PC-3 (cell line): ENCODE data around the gene PEX5L. TPM values are rescaled to one million over a fixed set of nuclear protein-coding genes. Genes with fewer than 3 reads are reported as not detected.

Experiments
- ATAC-seq: fragments of 200-7000 bp; cut with Tn5 transposase; 2 replicates; pipeline ENCODE4 v1.9.1; 2020; ENCODE audit warnings: mild to moderate bottlenecking, moderate library complexity
- BruUV-seq: library from RNA; stranded (reverse); fragments of 400-500 nt; replicated peaks from 2 replicates; lab custom pipeline; 2021; lab: Mats Ljungman, UMichigan
- CTCF ChIA-PET: fragments of 300-600 bp; sonication (Branson Sonifier 250); formaldehyde crosslinking; loops from one replicate; lab custom pipeline; 2022; ENCODE audit warnings: antibody characterized with exemption; lab: Charles Lee
- POLR2A ChIA-PET: fragments of 300-600 bp; sonication (Branson Sonifier 250); formaldehyde crosslinking; loops from one replicate; lab custom pipeline; 2022; ENCODE audit warnings: antibody characterized with exemption; ENCODE audit not compliant: unreplicated experiment; lab: Charles Lee
- DNase-seq: peaks from one replicate; pipeline ENCODE4 v3.0.0-alpha.2; 2015
- H2AFZ ChIP-seq: fragments of 300-600 bp; sonication (generic); 2 replicates; pipeline ENCODE4 v1.6.0; 2016; ENCODE audit warnings: antibody characterized with exemption, low read length
- H3F3A ChIP-seq: fragments of 300-600 bp; sonication (generic); one replicate; pipeline ENCODE4 v1.6.0; 2017; ENCODE audit warnings: antibody characterized with exemption, low read length, control low read depth, mild to moderate bottlenecking; ENCODE audit not compliant: unreplicated experiment
- H3K27ac ChIP-seq: fragments of 300-600 bp; sonication (generic); 2 replicates; pipeline ENCODE4 v1.5.1; 2016; ENCODE audit warnings: mild to moderate bottlenecking, low read length
- H3K27me3 ChIP-seq: fragments of 300-600 bp; sonication (generic); 2 replicates; pipeline ENCODE4 v1.6.1; 2016; ENCODE audit warnings: low read length, mixed read lengths
- H3K36me3 ChIP-seq: fragments of 300-600 bp; sonication (generic); 2 replicates; pipeline ENCODE4 v1.6.1; 2016; ENCODE audit warnings: low read depth, mixed run types, low read length, mixed read lengths
- H3K4me1 ChIP-seq: fragments of 300-600 bp; sonication (generic); 2 replicates; pipeline ENCODE4 v1.5.1; 2016; ENCODE audit warnings: low read length; ENCODE audit not compliant: insufficient read depth
- H3K4me2 ChIP-seq: fragments of 300-600 bp; sonication (generic); 2 replicates; pipeline ENCODE4 v1.6.0; 2016; ENCODE audit warnings: low read length
- H3K4me3 ChIP-seq: fragments of 300-600 bp; sonication (generic); 2 replicates; pipeline ENCODE4 v1.5.1; 2016; ENCODE audit warnings: mild to moderate bottlenecking, low read length, mixed read lengths
- H3K79me2 ChIP-seq: fragments of 300-600 bp; sonication (generic); 2 replicates; pipeline ENCODE4 v1.6.1; 2017; ENCODE audit warnings: low read length, mixed read lengths
- H3K9ac ChIP-seq: fragments of 300-600 bp; sonication (generic); 2 replicates; pipeline ENCODE4 v1.6.0; 2016; ENCODE audit warnings: mild to moderate bottlenecking, low read length
- H3K9me2 ChIP-seq: fragments of 300-600 bp; sonication (generic); replicated peaks from 2 replicates; pipeline ENCODE4 v1.6.1; 2016; ENCODE audit warnings: mixed run types, low read length, mixed read lengths
- H3K9me3 ChIP-seq: fragments of 300-600 bp; sonication (generic); 2 replicates; pipeline ENCODE4 v1.6.1; 2016; ENCODE audit warnings: low read length, mixed read lengths
- H4K20me1 ChIP-seq: fragments of 300-600 bp; sonication (generic); 2 replicates; pipeline ENCODE4 v1.6.1; 2016; ENCODE audit warnings: low read length, mixed read lengths
- CTCF ChIP-seq: fragments of 300-600 bp; sonication (generic); conservative IDR thresholded peaks from 2 replicates; pipeline ENCODE4 v1.5.1; 2017; ENCODE audit warnings: antibody characterized with exemption, low read depth, mild to moderate bottlenecking, low read length
- EZH2 ChIP-seq: fragments of 300-600 bp; sonication (generic); IDR thresholded peaks from one replicate; pipeline ENCODE4 v1.6.1; 2017; ENCODE audit warnings: antibody characterized with exemption, mild to moderate bottlenecking, low read length; ENCODE audit not compliant: unreplicated experiment
- EZH2phosphoT487 ChIP-seq: fragments of 300-600 bp; sonication (generic); IDR thresholded peaks from 2 replicates; pipeline ENCODE4 v1.6.1; 2018; ENCODE audit warnings: mild to moderate bottlenecking, antibody characterized with exemption, low read length, borderline replicate concordance
- intact Hi-C: fragments of 100-400 bp; cut with micrococcal nuclease; formaldehyde crosslinking; loops from 2 replicates; pipeline ENCODE4 v1.9.0; 2023
- total RNA-seq: library from RNA; depleted of rRNA; stranded (reverse); fragments of >200 nt; gene quantifications from 2 replicates; pipeline ENCODE4 v1.2.3, GENCODE V29; 2014

Gene PEX5L
- total RNA-seq, 1 experiment from 2014 or later = 0.69 TPM

- Histone ChIP-seq H2AFZ (no peak overlapping the region), H3K27ac (no peak overlapping the region), H3F3A (no peaks in the 10 kb centered on the region), H3K9ac (no peak overlapping the region), H4K20me1 (no peaks in the 10 kb centered on the region), H3K27me3 (no peaks in the 10 kb centered on the region), H3K9me2 (no peaks in the 10 kb centered on the region), H3K9me3 (no peaks in the 10 kb centered on the region), H3K4me2 (no peak overlapping the region), H3K36me3 (no peaks in the 10 kb centered on the region), H3K79me2 (no peaks in the 10 kb centered on the region), H3K4me1 (no peaks in the 10 kb centered on the region), H3K4me3 (no peak overlapping the region)
- BruUV-seq = no TSS peak
- no peak for ATAC-seq
- POLR2A ChIA-PET = no interaction called here
- no peak for TF ChIP-seq CTCF
- TF ChIP-seq EZH2 = no peak
- no peak for TF ChIP-seq EZH2phosphoT487
- intact Hi-C loops = no loop called here
- CTCF ChIA-PET = no interaction called here
- no peak for DNase-seq
Observed at GRCh38 chr3:179977356-179977755, 59.4 kb downstream of the PEX5L start.

GRCh38 chr3:179973931-179974361, 62.8 kb downstream of the PEX5L start:
- Histone ChIP-seq H3K4me1 (peaks cover 9% of the 10 kb centered on the region), H4K20me1 (no peaks in the 10 kb centered on the region), H3K79me2 (no peaks in the 10 kb centered on the region), H3F3A (no peaks in the 10 kb centered on the region), H3K4me3 (no peak overlapping the region), H3K4me2 (no peak overlapping the region), H2AFZ (0 out of 2 replicates have a peak overlapping the region, but pooled peaks have one; percentile 24), H3K9ac (no peak overlapping the region), H3K9me3 (no peaks in the 10 kb centered on the region), H3K9me2 (no peaks in the 10 kb centered on the region), H3K27ac (no peak overlapping the region), H3K27me3 (no peaks in the 10 kb centered on the region), H3K36me3 (no peaks in the 10 kb centered on the region)
- intact Hi-C loops = no loop called here
- no TSS peak for BruUV-seq
- POLR2A ChIA-PET = no interaction called here
- DNase-seq (no peak), ATAC-seq (no peak)
- CTCF ChIA-PET = no interaction called here
- no peak for TF ChIP-seq EZH2phosphoT487
- no peak for TF ChIP-seq CTCF
- TF ChIP-seq EZH2 = no peak

GRCh38 chr3:179972881-179973423, 63.8 kb downstream of the PEX5L start:
- no peak for TF ChIP-seq CTCF
- TF ChIP-seq EZH2phosphoT487 = no peak
- no peak for TF ChIP-seq EZH2
- Histone ChIP-seq H3K4me2 (no peak overlapping the region), H3K9me3 (no peaks in the 10 kb centered on the region), H2AFZ (no peak overlapping the region), H3K79me2 (no peaks in the 10 kb centered on the region), H3K4me3 (no peak overlapping the region), H4K20me1 (no peaks in the 10 kb centered on the region), H3F3A (no peaks in the 10 kb centered on the region), H3K4me1 (peaks cover 9% of the 10 kb centered on the region), H3K27ac (no peak overlapping the region), H3K27me3 (no peaks in the 10 kb centered on the region), H3K9me2 (no peaks in the 10 kb centered on the region), H3K36me3 (no peaks in the 10 kb centered on the region), H3K9ac (no peak overlapping the region)
- CTCF ChIA-PET = no interaction called here
- BruUV-seq = no TSS peak
- intact Hi-C loops = no loop called here
- POLR2A ChIA-PET = no interaction called here
- DNase-seq = no peak
- ATAC-seq = no peak
